Stimulated activated CD8-positive, alpha-beta memory T cell treated with anti-CD3 and anti-CD28 coated beads, Interleukin-15, amount 100 ng/mL, for 4 hours (primary cell): ENCODE measurements around the gene ERC2.

Experiments used
- DNase-seq, 2 donors: peaks; one replicate each; pipeline ENCODE4 v3.0.0-alpha.2; 2020; ENCODE audit warnings: low read depth in 2 of 2

The ERC2 gene

GRCh38 chr3:55477306-55478303 is 990.7 kb downstream of the ERC2 start:
- no peak for DNase-seq

GRCh38 chr3:55476515-55476914 is 991.8 kb downstream of the ERC2 start:
- no peak for DNase-seq

DNA sequence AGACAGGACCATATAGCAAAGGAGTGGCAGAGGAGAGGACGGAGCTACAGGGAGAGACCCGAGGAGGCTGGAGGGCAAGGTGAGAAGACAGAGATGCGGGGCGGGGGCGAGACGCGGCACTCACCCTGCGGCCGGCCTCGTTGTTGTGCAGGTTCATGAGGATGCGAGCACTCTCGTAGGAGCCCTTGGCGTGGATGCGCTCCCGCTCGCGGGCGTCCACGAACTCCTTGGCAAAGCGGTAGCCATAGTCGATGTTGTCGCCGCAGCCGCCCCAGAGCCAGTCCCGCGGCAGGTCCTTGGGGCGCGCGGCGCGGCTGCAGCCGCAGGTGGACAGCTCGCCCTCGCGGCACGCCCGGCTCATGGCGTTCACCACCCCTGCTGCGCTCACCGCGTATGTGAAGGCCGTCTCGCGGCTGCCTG is 994.0 kb downstream of the ERC2 start:
- no peak for DNase-seq

DNA sequence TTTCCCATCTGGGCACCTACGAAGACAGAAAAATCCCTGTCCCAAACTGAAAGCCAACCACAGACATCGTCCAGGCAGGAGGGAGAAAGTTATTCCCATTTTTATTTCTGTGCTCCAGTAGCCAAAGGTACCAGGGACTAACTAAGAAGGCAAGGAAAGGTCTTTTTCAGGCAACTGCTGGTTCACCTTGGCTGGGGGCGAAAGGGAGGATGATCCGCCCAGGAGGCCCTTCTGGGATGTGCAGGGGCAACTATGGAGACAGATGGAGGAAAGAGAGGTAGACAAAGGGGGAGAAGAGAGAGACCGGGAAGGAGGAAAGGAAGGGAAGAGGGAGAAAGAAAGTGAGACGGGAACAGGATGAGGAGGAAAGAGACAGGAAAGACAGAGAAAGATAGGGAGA is 994.5 kb downstream of the ERC2 start:
- DNase-seq = no peak

DNA sequence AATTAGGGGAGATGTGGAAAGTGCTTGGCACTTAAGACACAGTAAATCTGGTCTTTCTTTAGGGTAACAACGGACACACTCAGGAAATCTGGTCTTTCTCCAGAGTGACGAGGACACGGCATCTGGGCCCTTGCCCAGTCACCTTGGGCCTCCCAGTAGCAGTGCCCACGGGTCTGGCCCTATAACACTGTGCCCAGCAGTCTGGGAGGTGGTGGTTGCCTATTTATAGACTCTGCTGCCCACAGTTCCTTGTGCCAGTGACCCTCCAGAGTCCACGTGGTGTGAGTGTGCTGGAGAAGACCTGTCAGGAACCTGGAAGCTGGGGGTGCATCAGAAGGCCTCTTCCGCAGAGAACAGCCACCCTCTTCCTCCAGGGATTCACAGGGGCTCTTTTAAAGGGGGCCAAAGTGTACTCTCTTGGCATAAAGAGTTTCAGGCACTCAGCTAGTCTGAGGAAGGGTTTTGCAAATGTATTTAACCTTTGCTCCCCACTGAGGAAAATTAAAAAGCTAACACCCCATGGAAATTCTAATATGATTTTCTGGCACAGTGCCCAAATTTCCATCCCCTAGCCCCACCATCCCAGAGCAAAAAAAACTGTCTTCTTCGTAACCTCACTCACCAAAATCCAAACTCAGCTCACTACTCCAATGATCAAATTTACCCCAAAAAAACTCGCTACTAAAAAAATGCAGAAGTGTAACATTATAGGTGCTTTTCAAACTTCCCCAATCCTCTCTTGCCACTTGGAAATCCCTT is 996.6 kb downstream of the ERC2 start:
- no peak for DNase-seq

DNA sequence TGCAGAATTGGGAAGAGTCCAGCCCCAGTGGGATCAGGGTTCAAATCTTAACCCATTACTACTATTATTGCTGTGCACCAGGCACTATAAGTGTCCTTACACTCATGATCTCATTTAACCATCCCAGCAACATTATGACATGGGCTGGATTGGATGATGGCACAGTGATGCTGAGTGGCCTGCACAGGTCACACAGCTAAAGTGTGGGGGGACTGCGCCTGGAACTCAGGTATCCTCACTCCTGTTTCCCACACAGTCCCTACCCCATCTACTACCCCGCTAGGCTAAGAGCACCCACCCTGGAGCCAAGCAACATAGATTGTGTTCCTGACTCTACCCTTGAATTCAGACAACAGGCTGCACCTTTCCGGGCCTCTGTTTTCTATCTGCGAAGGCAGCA is 997.2 kb downstream of the ERC2 start:
- no peak for DNase-seq

DNA sequence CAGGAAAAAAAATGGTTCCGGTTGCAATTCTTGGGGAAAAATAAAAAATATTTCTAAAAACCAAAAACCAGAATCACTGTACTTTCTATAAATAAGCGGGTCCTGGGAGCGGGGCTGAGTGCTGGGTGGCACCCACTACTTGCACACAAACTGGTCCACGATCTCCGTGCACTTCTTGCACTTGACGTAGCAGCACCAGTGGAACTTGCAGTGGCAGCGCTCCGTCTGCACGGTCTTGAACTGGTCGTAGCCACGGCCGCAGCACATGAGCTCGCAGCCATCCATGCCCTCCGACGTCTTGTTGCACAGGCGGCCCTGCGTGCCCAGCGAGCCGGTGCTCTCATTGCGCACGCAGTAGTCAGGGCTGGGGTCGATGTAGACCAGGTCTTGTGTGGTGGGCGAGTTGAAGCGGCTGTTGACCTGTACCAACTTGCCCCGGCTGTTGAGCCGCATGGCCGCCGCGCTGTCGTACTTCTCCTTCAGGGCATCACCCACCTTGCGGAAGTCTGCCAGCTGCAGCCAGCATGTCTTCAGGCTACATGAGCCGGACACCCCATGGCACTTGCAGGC is 998.2 kb downstream of the ERC2 start:
- DNase-seq = no peak

- no peak for DNase-seq
These were observed 1000.0 kb downstream of the ERC2 start for GRCh38 chr3:55468251-55468650.

GRCh38 chr3:55467099-55467498 is 1001.2 kb downstream of the ERC2 start:
- DNase-seq = no peak

DNA sequence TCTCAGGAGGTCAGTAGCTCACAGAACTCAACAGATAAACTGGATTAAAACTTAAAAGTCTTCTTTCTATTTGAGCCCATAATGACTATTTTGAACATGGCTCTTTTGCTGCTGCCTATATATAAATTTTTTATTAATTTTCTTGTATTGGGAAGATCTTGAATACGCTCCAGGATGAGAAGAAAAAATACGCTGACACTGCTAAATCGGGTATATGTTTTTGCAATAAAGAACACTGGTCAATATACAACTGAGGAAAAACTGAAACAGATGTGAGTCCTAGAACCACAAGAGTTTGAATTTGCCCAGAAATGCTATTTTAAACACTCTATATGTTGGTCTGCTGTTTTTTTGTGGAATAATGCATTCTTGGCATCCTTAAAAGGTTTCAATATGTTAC is 1001.7 kb downstream of the ERC2 start:
- DNase-seq = no peak

DNA sequence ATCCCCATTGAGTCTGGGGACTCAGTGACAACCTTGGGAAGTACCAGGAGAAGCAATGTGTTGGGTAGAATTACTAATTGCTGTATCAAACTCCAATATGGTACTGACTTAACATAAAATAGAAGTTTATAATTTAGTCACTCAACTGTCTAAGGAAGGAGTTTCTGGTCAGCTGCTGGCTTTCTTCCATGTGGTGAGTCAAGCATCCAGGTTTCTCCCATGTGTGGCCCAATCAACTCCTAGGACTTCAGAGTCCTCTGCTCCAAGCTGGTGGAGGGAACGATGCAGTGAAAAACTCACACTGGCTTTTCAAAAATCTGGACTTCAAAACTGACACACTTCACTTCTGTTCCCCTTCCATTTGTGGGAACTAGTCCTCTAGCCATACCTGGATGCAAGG is 1006.4 kb downstream of the ERC2 start:
- no peak for DNase-seq

GRCh38 chr3:55459838-55460237 is 1008.4 kb downstream of the ERC2 start:
- no peak for DNase-seq
